HG03378 (cell line): ENCODE measurements around the gene OGA.

ENCODE experiments used
- ATAC-seq: cut with Tn5 transposase; IDR thresholded peaks from one replicate; pipeline ENCODE4 v1.9.1; 2021; ENCODE audit warnings: mild to moderate bottlenecking, moderate library complexity; ENCODE audit not compliant: unreplicated experiment

The OGA gene

GRCh38 chr10:101762736-101763135 is 55.5 kb downstream of the OGA start:
- ATAC-seq: no peak

GRCh38 chr10:101761226-101761625 is 57.0 kb downstream of the OGA start:
- no peak for ATAC-seq

- no peak for ATAC-seq
Observed at GRCh38 chr10:101760510-101760909, 57.7 kb downstream of the OGA start.

- no peak for ATAC-seq
Observed at GRCh38 chr10:101759309-101760247, 58.7 kb downstream of the OGA start.

GRCh38 chr10:101758858-101759257 is 59.4 kb downstream of the OGA start:
- ATAC-seq: no peak

GRCh38 chr10:101752241-101752640 is 66.0 kb downstream of the OGA start:
- ATAC-seq: no peak

GRCh38 chr10:101749047-101750016 is 68.9 kb downstream of the OGA start:
- ATAC-seq: no peak

GRCh38 chr10:101748496-101748895 is 69.7 kb downstream of the OGA start:
- no peak for ATAC-seq

GRCh38 chr10:101745074-101745696 is 73.1 kb downstream of the OGA start:
- no peak for ATAC-seq

GRCh38 chr10:101744267-101744666 is 74.0 kb downstream of the OGA start:
- ATAC-seq: no peak

- no peak for ATAC-seq
Observed at GRCh38 chr10:101741938-101742337, 76.3 kb downstream of the OGA start.

GRCh38 chr10:101736666-101737065 is 81.6 kb downstream of the OGA start:
- ATAC-seq: no peak
